Bone marrow (tissue), 2 donors: Measurements from ENCODE around the gene RPL35A.
"Not testable (repeated sequence)": the region's sequence is repeated elsewhere in the genome, so short reads cannot be mapped to it uniquely, and the experiment has no call there.

Source experiments
- DNase-seq, 2 donors: peaks; one replicate each; lab custom pipeline; 2025; lab: John Stamatoyannopoulos, UW

Gene RPL35A

DNA sequence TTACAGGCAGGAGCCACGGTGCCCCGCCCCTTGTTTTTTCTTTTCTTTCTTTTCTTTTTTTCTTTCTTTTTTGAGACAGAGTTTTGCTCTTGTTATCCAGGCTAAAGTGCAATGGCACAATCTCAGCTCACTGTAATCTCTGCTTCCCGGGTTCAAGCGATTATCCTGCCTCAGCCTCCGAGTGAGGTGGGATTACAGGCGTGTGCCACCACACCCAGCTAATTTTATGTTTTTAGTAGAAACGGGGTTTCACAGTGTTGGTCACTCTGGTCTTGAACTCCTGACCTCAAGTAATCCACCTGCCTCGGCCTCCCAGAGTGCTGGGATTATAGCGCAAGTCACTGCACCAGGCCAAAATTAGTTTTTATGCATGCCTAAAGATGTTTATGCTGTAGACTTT, 2.5 kb downstream of the RPL35A start:
- DNase-seq = no peak

DNA sequence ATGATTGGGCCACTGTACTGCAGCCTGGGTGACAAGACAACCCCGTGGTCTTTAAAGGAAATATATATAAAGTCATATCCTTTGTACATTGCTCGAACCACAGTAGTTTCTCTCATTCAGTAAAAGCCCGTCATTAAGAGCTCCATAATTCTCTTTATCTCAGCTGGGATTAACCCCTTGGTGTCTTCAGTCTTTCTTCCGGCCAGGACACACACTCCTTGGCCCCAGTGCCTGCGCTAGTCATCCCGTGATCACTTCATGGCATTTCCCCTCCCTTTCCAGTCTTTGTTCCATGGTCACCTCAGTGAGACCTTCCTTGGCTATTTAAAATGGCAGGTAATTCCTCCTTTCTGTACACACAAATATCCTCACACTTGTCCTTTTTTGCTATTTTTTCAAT, 3.3 kb downstream of the RPL35A start:
- no peak for DNase-seq

DNA sequence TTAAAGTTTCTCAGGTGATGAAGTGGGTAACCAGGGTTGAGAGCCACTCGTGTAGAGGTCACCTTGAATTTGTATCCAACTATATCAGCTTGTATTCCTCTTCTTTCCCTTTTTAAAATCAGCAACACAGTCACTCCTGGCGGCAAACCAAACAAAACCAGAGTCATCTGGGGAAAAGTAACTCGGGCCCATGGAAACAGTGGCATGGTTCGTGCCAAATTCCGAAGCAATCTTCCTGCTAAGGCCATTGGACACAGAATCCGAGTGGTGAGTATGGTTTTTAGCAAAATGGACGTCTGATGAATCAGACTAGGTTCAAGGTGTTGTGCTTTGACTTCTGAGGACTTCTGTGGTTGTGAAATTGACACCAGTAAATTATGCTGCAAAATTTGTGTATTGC, 3.9 kb downstream of the RPL35A start:
- no peak for DNase-seq

DNA sequence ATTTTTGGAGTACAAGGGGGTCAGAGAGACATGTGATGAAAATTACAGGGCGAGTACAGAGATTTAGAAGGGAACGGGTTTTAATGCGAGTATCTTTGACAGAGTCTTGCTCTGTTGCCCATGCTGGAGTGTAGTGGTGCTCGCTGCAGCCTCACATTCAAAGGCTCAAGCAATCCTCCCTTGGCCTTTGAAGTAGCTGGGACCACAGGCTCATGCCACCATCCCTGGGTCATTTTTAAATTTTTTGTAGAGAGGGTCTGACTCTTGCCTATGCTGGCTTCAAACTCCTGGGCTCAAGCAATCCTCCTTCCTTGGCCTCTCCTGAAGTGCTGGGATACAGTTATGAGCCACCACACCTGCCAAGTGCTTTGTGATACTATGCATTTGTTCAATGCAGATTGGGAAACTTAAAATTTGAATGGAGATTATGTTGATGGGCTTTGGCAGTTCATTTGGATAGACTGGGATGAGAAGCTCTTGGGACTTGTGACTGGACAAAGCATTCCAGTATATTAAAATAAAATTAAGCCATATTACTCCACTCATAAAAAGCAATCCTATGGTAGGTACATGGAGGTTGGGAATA, 6.0 kb downstream of the RPL35A start:
- DNase-seq = no peak

DNA sequence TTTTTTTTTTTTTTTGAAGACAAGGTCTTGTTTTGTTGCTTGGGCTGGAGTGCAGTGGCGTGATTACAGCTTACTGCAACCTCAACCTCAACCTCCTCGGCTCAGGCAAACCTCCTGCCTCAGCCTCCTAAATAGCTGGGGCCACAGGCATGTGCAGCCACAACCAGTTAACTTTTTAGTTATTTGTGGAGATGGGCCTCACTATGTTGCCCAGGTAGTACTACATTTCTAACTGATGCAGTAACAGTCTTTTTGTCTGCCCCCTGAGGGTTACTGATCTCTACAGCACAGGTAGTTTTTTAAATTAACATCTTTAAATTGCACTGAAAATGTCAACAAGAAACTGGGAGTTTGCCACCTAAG, 6.6 kb downstream of the RPL35A start:
- no peak for DNase-seq

DNA sequence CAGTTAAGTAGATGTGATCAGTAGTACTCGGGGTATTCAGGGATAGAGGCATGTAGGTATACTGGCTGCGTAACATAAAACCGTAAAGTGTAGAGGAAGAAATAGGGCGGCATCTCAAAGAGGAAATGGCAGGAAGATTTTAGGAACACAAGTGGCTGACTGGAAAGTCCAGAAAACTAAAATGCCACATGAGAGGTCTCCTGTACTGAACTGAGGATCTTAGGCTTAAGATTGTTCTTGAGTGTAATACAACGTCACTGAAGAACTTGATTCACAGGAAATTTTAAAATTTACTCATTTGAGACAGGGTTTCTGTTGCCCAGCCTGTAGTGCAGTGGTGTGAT, 7.8 kb downstream of the RPL35A start:
- no peak for DNase-seq

DNA sequence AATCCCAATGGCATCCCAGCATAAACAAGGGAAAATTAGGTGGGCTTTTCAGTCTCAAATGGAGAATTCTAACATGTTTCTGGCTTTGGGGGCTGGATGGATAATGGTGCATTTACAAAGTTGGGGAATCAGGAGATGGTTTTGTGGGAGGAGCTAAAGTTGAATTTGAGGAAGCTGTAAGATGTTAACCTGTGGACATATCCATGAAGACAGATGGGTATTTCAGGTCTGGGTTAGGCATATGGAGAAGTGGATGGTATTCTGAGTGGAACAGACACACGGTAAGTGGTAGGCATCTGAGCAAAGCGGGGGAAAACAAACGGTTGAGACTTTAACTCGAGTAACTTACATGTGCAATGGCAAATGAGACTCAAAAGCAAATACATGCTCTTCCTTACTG, 8.4 kb downstream of the RPL35A start:
- no peak for DNase-seq

DNA sequence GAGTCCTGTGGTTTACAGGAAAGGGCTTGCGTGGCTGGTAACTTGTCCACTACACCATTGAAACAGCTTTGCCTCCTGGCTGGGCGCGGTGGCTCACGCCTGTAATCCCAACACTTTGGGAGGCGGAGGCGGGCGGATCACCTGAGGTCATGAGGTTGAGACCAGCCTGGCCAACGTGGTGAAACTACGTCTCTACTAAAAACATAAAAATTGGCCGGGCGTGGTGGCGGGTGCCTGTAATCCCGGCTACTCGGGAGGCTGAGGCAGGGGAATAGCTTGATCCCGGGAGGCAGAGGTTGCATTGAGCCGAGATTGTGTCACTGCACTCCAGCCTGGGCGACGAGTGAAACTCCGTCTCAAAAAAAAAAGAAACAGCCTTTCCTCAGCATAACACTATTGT, 8.9 kb downstream of the RPL35A start:
- DNase-seq = not testable (repeated sequence)

DNA sequence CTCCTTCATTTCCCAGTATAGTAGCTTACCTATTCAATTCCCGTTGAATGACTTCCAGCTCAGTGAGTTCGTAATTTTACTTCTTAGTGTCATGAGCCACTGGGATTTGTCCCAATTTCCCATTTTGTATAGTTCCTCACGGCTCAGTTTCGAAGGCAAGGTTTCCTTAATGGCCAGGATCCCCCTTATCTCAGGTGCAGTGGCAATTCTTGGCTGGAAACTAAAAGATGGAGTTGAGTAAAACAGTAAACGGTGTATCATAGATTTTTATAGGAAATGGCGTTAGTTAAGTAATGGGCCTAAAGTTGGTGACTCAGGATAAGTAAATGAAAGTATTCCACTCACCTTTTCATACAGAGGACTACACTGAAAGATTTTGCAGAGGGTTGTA, 9.5 kb downstream of the RPL35A start:
- DNase-seq = no peak

DNA sequence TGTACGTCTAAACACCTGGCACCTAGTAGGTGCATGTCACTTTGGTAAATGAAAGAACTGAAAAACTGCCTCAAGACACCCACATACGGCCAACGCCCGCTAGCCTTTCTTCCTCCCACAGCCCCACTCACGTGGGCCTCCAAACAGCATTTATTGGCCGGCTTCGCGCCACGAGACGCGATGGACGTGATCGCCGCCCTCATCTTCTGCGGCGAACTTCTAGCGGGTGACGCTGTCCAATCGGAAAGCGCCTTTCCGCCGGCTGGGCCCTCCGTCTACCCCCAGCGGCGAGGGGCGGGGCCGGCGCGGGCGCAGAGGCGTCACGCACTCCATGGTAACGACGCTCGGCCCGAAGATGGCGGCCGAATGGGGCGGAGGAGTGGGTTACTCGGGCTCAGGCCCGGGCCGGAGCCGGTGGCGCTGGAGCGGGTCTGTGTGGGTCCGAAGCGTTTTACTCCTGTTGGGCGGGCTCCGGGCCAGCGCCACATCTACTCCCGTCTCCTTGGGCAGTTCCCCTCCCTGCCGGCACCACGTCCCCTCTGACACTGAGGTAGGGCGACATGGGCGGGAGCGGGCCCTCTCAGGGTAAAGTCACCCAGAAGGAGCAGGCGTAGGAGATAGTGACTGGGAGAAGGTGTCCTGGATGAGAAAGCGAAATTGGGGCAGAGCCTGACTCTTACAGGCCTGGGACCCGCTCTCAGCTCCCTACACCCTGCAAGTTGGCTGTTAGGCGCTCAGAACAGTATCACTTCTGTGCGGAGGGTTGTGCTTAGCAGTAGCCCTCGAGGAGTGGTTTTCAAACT, 10.1 kb downstream of the RPL35A start, which contains the start of gene LMLN:
Gene LMLN (plus strand): TSS at position 327 of the 803 bp plus-strand sequence. CDS start 29 bp downstream, at position 356.
- peak; percentile 85 for DNase-seq

DNA sequence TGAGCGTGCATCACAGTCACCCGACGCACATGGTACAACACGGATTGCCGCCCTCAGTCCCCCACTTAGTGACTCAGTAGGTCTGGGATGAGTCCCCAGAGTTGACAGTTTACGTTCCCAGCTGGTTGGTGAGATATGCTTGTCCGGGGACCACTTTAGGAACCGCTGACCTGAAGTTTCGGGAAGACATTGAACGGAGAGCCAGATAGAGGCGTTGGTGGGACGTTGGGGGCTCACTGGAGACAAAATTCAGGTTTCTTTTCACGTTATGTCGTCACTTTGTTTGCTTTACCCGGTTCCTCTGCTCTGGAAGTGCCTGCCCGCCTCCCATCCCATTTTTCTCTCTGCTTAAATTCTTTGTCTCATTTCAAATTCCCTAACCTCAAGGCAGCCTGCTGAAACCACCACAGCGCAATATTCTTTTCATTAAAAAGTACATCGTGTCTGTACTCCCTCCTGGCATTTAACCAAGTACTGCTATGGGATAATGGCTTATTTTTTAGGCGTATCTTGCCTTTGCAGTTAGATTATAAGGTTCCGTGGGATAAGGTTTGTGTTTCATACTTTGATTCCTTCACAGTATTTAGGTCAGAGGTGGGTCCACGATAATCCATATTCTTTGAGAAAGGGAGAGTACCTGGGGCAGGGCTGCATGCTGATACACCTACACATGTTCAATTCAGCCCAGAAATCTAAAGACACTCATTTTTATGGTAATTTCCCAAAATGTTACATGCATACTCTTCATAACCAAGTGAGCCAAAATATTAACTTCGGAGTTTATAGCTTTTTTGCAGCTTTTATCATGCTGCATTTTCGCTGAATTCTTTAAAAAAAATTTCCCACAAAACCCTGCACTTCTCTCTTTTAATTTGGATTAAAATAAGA, 10.9 kb downstream of the RPL35A start:
- DNase-seq = no peak

DNA sequence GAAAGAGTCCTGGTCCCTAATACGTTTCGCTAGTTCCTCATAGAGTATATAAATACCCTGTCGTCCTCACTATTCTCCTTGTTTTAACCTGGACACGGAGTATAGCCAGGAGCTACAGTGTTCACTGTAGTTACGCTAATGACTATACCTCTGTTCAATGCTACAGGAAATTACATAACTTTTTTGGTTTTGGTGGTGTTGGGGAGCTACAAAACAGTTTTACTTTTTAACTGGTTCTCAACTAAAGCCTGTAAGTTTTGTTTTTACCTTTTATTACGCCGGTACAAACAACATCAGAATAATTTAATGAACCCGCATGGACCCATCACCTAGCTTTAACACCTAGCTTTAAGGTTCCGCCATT, 11.6 kb downstream of the RPL35A start:
- peak in 1 of 2 donors; percentile 7 for DNase-seq

DNA sequence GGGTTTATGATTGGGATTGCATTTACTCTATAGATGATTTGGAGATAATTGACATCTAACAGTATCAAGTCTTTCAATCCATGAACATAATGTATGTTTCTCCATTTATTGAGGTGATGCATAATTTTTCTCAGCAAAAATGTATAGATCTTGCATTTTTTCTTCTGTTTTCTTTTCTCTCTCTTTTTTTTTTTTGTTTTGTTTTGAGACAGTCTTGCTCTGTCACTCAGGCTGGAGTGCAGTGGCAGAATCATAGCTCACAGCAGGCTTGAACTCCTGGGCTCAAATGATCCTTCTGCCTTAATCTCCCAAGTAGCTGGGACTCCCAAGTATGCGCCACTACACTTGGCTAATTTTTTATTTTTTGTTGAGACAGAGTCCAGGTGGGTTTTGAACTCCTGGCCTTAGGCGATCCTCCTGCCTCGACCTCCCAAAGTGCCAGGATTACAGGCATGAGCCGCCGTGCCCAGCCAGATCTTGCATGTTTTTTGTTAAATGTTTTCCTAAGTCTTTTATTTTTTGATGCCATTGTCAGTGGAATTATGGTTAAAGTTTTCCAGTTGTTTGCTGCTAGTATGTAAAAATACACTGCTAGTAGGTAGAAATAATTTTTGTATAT, 13.1 kb downstream of the RPL35A start:
- DNase-seq = no peak

DNA sequence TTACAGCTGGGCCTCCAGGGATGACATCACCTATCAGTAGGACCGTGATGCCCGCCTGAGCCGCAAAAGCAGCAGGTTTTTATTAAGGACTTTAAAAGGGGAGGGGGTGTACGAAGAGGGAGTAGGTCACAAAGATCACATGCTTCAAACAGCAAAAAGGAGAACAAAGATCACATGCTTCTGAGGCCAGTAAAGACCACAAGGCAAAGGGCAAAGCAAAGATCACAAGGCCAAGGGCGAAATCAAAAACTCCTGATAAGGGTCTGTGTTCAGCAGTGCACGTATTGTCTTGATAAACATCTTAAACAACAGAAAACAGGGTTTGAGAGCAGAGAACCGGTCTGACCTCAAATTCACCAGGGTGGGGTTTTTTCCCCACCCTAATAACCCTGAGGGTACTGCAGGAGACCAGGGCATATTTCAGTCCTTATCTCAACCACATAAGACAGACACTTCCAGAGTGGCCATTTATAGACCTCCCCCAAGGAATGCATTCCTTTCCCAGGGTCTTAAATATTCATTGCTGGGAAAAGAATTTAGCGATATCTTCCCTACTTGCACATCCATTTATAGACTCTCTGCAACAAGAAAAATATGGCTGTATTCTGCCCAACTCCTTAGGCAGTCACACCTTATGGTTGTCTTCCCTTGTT, 17.5 kb downstream of the RPL35A start:
- DNase-seq = not testable (repeated sequence)

DNA sequence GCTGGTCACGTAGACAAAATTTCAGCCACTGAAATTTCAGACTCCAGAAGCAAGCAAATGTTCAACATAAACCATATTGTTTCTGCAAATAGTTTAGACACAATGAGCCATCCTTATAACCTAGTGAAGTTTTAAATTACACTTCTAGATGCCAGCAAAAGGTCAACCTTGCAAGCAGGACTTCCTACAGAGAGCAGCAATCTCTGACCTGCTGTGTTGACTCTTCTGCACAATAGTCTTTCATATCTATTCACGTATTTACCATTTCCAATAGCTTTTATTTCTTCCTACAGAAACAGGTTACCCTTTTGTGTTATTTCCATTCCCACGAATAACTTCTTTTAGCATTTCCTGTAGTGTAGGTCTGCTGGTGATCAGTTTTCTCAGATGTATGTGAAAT, 20.6 kb downstream of the RPL35A start:
- DNase-seq = no peak

DNA sequence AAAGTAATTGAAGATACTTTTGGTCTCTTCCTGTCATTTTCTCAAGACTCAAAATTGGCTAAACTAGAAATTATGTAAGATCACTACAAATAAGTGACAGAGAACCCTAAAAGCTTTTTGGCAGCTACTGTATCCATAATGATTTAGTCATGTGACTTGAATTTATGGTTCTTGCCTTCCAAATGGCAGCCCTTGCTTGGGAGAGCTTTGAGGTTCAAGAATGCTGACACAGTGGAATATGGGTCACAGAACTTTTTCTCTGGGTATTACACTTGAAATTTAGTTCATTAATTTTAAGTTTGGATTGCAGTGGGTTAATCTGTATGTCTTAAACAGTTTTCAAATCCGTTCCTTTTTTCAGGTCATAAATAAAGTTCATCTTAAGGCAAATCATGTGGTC, 24.0 kb downstream of the RPL35A start:
- no peak for DNase-seq

DNA sequence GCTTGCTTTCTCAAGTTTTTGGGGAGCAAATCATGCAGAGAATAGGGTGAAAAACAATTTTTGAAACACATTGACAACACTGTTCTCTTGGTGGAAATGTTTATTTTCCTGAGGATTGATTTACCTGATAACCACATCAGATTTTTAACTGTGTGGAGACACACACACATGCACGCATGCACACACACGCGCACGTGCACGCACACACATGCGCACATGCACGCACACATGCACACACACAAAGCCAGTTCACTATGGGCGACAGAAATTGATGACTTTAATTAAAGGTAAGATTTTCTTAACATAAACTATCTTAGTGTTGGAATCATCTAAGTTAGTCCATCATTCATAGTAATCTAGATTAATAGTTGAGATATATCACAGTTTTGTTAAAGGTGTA, 25.3 kb downstream of the RPL35A start:
- DNase-seq = no peak

DNA sequence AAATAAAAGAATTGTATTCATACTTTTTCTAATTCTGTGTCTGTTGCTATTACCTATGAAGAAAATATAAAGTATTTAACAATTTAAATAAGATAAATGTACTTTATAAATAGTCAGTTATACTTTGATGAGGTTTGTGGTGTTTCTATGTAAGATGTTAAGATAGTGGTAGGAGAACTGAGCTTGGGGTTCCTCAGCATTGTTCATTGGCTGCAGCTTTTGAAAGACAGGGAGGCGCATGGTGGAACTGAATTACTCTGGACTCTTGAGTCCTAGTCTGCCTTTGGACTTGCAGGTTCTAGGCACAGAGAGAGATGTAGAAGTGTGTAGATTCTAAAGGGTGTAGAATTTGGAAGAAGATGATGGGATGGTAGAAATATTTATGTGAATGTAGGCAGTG, 33.1 kb downstream of the RPL35A start:
- no peak for DNase-seq

DNA sequence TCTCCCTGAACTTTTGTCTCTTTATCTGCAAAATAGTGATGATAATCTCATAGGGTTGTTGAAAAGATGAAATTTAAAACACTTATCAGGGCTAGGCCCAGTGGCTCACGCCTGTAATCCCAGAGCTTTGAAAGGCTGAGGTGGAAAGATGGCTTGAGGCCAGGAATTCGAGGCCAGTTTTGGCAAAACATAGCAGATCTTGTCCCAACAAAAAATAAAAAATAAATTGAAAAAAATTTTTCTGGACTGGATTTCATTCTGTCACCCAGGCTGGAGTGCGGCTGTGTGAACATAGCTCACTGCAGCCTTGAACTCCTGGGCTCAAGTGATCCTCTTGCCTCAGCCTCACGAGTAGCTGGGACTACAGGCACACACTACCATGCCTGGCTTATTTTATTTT, 39.7 kb downstream of the RPL35A start:
- DNase-seq = no peak

DNA sequence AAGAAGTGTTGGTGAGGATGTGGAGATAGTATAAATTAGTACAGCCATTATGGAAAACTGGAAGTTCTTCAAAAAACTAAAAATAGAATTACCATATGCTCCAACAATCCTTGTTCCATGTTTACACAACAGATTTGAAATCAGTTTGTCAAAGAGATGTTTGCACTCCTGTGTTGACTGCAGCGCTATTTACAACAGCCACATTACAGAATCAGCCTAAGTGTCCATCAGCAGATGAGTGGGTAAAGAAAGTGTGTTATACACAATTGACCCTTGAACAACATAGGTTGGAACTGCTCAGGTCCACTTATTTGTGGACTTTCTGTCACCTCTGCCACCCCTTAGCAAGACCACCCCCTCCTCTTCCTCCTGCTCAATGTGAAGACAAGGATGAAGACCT, 44.7 kb downstream of the RPL35A start:
- DNase-seq = no peak

DNA sequence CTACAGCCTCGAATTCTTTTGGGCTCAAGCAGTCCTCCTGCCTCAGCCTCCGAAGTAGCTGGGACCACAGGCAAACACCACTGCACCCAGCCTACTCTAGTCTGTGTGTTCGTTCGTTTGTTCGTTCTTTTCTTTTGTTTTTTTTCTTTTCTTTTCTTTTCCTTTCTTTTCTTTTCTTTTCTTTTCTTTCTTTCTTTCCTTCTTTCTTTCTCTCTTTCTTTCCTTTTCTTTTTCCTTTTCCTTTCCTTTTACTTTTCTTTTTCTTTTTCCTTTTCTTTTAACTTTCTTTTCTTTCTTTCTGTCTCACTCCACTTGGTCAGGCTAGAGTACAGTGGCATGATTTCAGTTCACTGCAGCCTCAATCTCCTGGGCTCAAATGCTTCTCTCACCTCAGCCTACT, 46.9 kb downstream of the RPL35A start:
- no peak for DNase-seq

DNA sequence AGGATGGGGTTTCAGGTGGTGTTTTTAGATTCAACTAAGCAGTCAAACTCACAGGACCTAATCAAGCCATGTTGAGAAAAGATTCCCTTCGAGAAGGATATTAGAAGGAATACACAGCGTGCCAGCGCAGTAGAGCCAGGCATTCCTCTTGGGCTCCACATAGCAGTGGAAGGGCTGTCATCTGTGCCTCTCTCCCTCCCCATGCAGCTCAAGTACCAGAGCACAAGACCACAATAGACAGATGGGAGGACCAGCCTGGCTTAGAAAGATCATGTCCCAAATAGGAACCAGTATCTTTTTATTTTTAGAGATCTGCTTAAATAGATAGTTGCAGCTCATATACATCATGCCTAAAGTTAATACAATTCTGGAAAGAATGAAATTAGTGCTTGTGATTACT, 47.9 kb downstream of the RPL35A start:
- DNase-seq = no peak
